ENCODE measurements around the gene SPRN. TPM values are rescaled to one million over a fixed set of nuclear protein-coding genes. Genes with fewer than 3 reads are reported as not detected.

Gene SPRN
- polyA plus RNA-seq, 2 of the 4 experiments (the other 2 are of a cell fraction): 0.06 to 0.15 TPM

GRCh38 chr10:133401981-133402725, 22.3 kb downstream of the SPRN start:
- no peak for ATAC-seq
- no peak overlapping the region for H3K27ac ChIP-seq
- DNase-seq (ENCODE audit: low read depth in 1 of 2, low spot score in 1 of 2): no peak
- no peak overlapping the region for H3K4me2 ChIP-seq
- H3K9me3 ChIP-seq: no peaks in the 10 kb centered on the region
- H3K4me1 ChIP-seq: no peaks in the 10 kb centered on the region
- TF ChIP-seq USF2 (IDR thresholded peaks at IDR 0.05) (no peak), FOSL2 (IDR thresholded peaks at IDR 0.05) (no peak), FOSL2 (CRISPR knock-in tag; IDR thresholded peaks at IDR 0.05) (no peak), RFX5 (IDR thresholded peaks at IDR 0.05) (no peak), ZC3H11A (IDR thresholded peaks at IDR 0.05) (no peak), POLR2A (IDR thresholded peaks at IDR 0.05; ENCODE audit: low read length) (0 out of 2 replicates have a peak, but pooled peaks have one; percentile 6)
- no peak for FAIRE-seq
- ChIA-PET CTCF (interaction anchor here (1.4 kb wide), 1 partner anchor 73 kb away, joined by 3 read pairs; no protein-coding TSS in a partner anchor), POLR2A (no interaction called here)
- WGBS (ENCODE audit: missing lambda C conversion rate): 89% methylated on average over 20 of the region's 21 CpGs
- no peak overlapping the region for H3K4me3 ChIP-seq

- POLR2A ChIA-PET: interaction anchor here (1.0 kb wide), 1 partner anchor 11 kb away, joined by 3 read pairs; no protein-coding TSS in a partner anchor
- Histone ChIP-seq H3K27ac (no peak overlapping the region), H3K9me3 (no peaks in the 10 kb centered on the region), H3K4me2 (no peak overlapping the region), H3K4me1 (no peaks in the 10 kb centered on the region), H3K4me3 (no peak overlapping the region)
- no peak for ATAC-seq
- CTCF ChIA-PET: interaction anchor here (1.4 kb wide), 1 partner anchor 72 kb away, joined by 3 read pairs; no protein-coding TSS in a partner anchor
- TF ChIP-seq HOXB5 (CRISPR knock-in tag; IDR thresholded peaks at IDR 0.05): no peak
- TF ChIP-seq CBX8 (IDR thresholded peaks at IDR 0.05): no peak
- no peak for TF ChIP-seq HEYL (CRISPR knock-in tag; IDR thresholded peaks at IDR 0.05)
- TF ChIP-seq RCOR1 (IDR thresholded peaks at IDR 0.05; ENCODE audit: low read depth, low read length): no peak
- no peak for TF ChIP-seq RAD21 (conservative IDR thresholded peaks at IDR 0.05 in 1 of 2, IDR thresholded peaks at IDR 0.05 in 1 of 2)
- no peak for TF ChIP-seq PBX3 (IDR thresholded peaks at IDR 0.05)
- no peak for TF ChIP-seq MAX (IDR thresholded peaks at IDR 0.05)
- TF ChIP-seq ESRRA (IDR thresholded peaks at IDR 0.05; ENCODE audit: borderline replicate concordance, low read length): no peak
- no peak for TF ChIP-seq EHMT2 (IDR thresholded peaks at IDR 0.05; ENCODE audit: low read depth)
- no peak for TF ChIP-seq NFE2L2 (conservative IDR thresholded peaks at IDR 0.05; ENCODE audit: low read length)
- no peak for DNase-seq (ENCODE audit: low read depth in 1 of 2, low spot score in 1 of 2)
- 97% methylated on average over 12 of the region's 12 CpGs for WGBS (ENCODE audit: missing lambda C conversion rate)
- FAIRE-seq: no peak
Measured at GRCh38 chr10:133401500-133401899, 22.9 kb downstream of the SPRN start.

- FAIRE-seq (no peak), DNase-seq (ENCODE audit: low read depth in 1 of 2, low spot score in 1 of 2) (no peak), ATAC-seq (no peak)
- Histone ChIP-seq H3K4me1 (no peaks in the 10 kb centered on the region), H3K4me3 (no peak overlapping the region), H3K9me3 (no peaks in the 10 kb centered on the region), H3K27ac (no peak overlapping the region), H3K4me2 (no peak overlapping the region)
- CTCF ChIA-PET: interaction anchor here (1.4 kb wide), 1 partner anchor 71 kb away, joined by 3 read pairs; no protein-coding TSS in a partner anchor
- no peak for TF ChIP-seq TFCP2L1 (CRISPR knock-in tag; IDR thresholded peaks at IDR 0.05)
- 86% methylated on average over 9 of the region's 10 CpGs for WGBS (ENCODE audit: missing lambda C conversion rate)
- POLR2A ChIA-PET: interaction anchor here (1.0 kb wide), 1 partner anchor 10 kb away, joined by 3 read pairs; no protein-coding TSS in a partner anchor
Measured at GRCh38 chr10:133400624-133401424, 23.6 kb downstream of the SPRN start.
